ENCODE results near the gene POLD1. TPM values are rescaled to one million over a fixed set of nuclear protein-coding genes. Genes with fewer than 3 reads are reported as not detected.

POLD1 gene
- total RNA-seq, 1 donor from 2014 or later, result 18.9 TPM

GRCh38 chr19:50376166-50377050 is 7.7 kb upstream of the POLD1 start, which contains the start of gene NR1H2:
TSS of gene NR1H2 (plus strand) at chr19:50376457. CDS start at chr19:50377606, 1,149 bp downstream.
- no peak for TF ChIP-seq CTCF (IDR thresholded peaks at IDR 0.05; ENCODE audit: insufficient read depth, low read depth, low read length)
- TF ChIP-seq EZH2 (IDR thresholded peaks at IDR 0.05; ENCODE audit: insufficient read depth, low read length), result no peak
- Mint-ChIP-seq H3K9me3 (ENCODE audit: unreplicated experiment) (no peaks in the 10 kb centered on the region), H3K4me1 (ENCODE audit: low read depth, unreplicated experiment) (no peaks in the 10 kb centered on the region), H3K4me3 (ENCODE audit: unreplicated experiment) (peak within 1 kb of the TSS; percentile 97), H3K27me3 (ENCODE audit: low read depth, unreplicated experiment) (peaks cover 2% of the 10 kb centered on the region), H3K27ac (ENCODE audit: unreplicated experiment) (peak within 1 kb of the TSS; percentile 100), H3K36me3 (ENCODE audit: low read depth, unreplicated experiment) (peaks cover 7% of the 10 kb centered on the region)
- FAIRE-seq (no peak), DNase-seq (ENCODE audit: low read depth) (peak; percentile 97)
- no peaks in the 10 kb centered on the region for H3K27me3 ChIP-seq (ENCODE audit: insufficient read depth, low read length)
- peak within 1 kb of the TSS; percentile 81 for H2AFZ ChIP-seq (ENCODE audit: low read depth, low read length)
- no peaks in the 10 kb centered on the region for H3K79me2 ChIP-seq (ENCODE audit: insufficient read depth, low read length)
- no peaks in the 10 kb centered on the region for H3K9me3 ChIP-seq (ENCODE audit: insufficient read depth, low read depth, low read length)
- H3K27ac ChIP-seq (ENCODE audit: low read depth, low read length), result peak within 1 kb of the TSS; percentile 92
- H4K20me1 ChIP-seq (ENCODE audit: insufficient read depth, low read length), result peaks cover 13% of the 10 kb centered on the region
- H3K36me3 ChIP-seq (ENCODE audit: insufficient read depth, low read length), result peaks cover 6% of the 10 kb centered on the region
- H3K9ac ChIP-seq (ENCODE audit: low read length), result peak within 1 kb of the TSS; percentile 91
- H3K4me1 ChIP-seq (ENCODE audit: insufficient read depth, low read length), result no peaks in the 10 kb centered on the region
- peak within 1 kb of the TSS; percentile 85 for H3K4me2 ChIP-seq (ENCODE audit: low read length)
- peak within 1 kb of the TSS; percentile 79 for H3K4me3 ChIP-seq (ENCODE audit: insufficient read depth, low read depth, low read length)

GRCh38 chr19:50377051-50377461 is 7.1 kb upstream of the POLD1 start:
- H3K4me3 ChIP-seq (ENCODE audit: insufficient read depth, low read depth, low read length), result no peak overlapping the region
- DNase-seq (ENCODE audit: low read depth), result no peak
- no peaks in the 10 kb centered on the region for H3K4me1 Mint-ChIP-seq (ENCODE audit: low read depth, unreplicated experiment)

More at GRCh38 chr19:50377051-50377461, 7.1 kb upstream of the POLD1 start:
- TF ChIP-seq CTCF (IDR thresholded peaks at IDR 0.05; ENCODE audit: insufficient read depth, low read depth, low read length) (no peak), EZH2 (IDR thresholded peaks at IDR 0.05; ENCODE audit: insufficient read depth, low read length) (no peak)
- Histone ChIP-seq H3K27me3 (ENCODE audit: insufficient read depth, low read length) (no peaks in the 10 kb centered on the region), H3K4me1 (ENCODE audit: insufficient read depth, low read length) (no peaks in the 10 kb centered on the region), H3K36me3 (ENCODE audit: insufficient read depth, low read length) (peaks cover 7% of the 10 kb centered on the region), H3K27ac (ENCODE audit: low read depth, low read length) (no peak overlapping the region), H3K9me3 (ENCODE audit: insufficient read depth, low read depth, low read length) (no peaks in the 10 kb centered on the region), H2AFZ (ENCODE audit: low read depth, low read length) (no peak overlapping the region), H3K9ac (ENCODE audit: low read length) (no peak overlapping the region), H3K79me2 (ENCODE audit: insufficient read depth, low read length) (no peaks in the 10 kb centered on the region), H4K20me1 (ENCODE audit: insufficient read depth, low read length) (peaks cover 13% of the 10 kb centered on the region), H3K4me2 (ENCODE audit: low read length) (peak overlapping the region; percentile 54)
- Mint-ChIP-seq H3K27me3 (ENCODE audit: low read depth, unreplicated experiment) (peaks cover 2% of the 10 kb centered on the region), H3K4me3 (ENCODE audit: unreplicated experiment) (peak overlapping the region; percentile 77), H3K9me3 (ENCODE audit: unreplicated experiment) (no peaks in the 10 kb centered on the region), H3K36me3 (ENCODE audit: low read depth, unreplicated experiment) (peaks cover 8% of the 10 kb centered on the region), H3K27ac (ENCODE audit: unreplicated experiment) (no peak overlapping the region)
- no peak for FAIRE-seq

All from astrocyte (in vitro differentiated cells and primary cell).